ENCODE data around the gene BPNT1. TPM values are rescaled to one million over a fixed set of nuclear protein-coding genes. Genes with fewer than 3 reads are reported as not detected.
"Not testable (repeated sequence)": the region's sequence is repeated elsewhere in the genome, so short reads cannot be mapped to it uniquely, and the experiment has no call there.

The BPNT1 gene
- total RNA-seq, 1 donor from 2014 or later = 19.7 TPM

DNA sequence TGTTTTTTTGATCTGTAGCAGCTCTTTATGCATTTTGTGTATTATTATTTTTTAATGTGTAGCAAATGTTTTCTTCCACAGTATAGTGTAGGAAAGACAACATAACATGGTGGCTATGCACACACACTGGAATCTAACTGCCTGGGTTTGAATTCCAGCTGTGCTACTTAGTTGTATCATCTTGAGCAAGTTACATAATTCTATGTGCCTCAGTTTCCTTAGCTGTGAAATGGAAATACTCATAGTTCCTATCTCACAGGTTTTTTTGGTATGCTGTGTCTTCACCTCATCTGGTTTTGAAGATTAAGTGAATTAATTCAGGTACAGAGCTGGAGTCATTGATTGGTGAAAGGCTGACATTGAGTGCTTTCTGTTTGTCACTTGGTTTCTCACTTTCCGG lies 3.1 kb upstream of the BPNT1 start:
- intact Hi-C loops (cut with micrococcal nuclease) = no loop called here
- H3K36me3 ChIP-seq = peaks cover 20% of the 10 kb centered on the region
- TF ChIP-seq, protein P1, sequence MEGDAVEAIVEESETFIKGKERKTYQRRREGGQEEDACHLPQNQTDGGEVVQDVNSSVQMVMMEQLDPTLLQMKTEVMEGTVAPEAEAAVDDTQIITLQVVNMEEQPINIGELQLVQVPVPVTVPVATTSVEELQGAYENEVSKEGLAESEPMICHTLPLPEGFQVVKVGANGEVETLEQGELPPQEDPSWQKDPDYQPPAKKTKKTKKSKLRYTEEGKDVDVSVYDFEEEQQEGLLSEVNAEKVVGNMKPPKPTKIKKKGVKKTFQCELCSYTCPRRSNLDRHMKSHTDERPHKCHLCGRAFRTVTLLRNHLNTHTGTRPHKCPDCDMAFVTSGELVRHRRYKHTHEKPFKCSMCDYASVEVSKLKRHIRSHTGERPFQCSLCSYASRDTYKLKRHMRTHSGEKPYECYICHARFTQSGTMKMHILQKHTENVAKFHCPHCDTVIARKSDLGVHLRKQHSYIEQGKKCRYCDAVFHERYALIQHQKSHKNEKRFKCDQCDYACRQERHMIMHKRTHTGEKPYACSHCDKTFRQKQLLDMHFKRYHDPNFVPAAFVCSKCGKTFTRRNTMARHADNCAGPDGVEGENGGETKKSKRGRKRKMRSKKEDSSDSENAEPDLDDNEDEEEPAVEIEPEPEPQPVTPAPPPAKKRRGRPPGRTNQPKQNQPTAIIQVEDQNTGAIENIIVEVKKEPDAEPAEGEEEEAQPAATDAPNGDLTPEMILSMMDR (IDR thresholded peaks at IDR 0.05; ENCODE audit: borderline replicate concordance) = no peak

DNA sequence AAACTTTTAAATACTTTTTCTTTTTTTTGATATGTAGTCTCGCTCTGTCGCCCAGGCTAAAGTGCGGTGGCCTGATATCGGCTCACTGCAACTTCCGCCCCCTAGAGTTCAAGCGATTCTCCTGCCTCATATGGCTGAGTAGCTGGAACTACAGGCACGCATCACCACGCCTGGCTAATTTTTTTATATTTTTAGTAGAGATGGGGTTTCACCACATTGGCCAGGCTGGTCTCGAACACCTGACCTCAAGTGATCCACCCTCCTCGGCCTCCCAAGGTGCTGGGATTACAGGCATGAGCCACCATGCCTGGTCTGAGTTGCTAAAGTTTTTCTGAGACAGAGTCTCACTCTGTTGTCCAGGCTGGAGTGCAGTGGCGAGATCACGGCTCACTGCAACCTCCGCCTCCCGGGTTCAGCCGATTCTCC lies 3.3 kb downstream of the BPNT1 start:
- H3K4me3 ChIP-seq; H3K9me3 ChIP-seq (replicated peaks); H3K27me3 ChIP-seq (ENCODE audit: low read depth); DNase-seq; H3K27ac ChIP-seq (replicated peaks); intact Hi-C loops (cut with micrococcal nuclease); H3K36me3 ChIP-seq: not testable (repeated sequence)
- peaks cover 18% of the 10 kb centered on the region for H3K4me1 ChIP-seq

More for the DNA sequence above, 3.1 kb upstream of the BPNT1 start:
- H3K27ac ChIP-seq (replicated peaks) = no peak overlapping the region
- H3K4me1 ChIP-seq = peaks cover 45% of the 10 kb centered on the region
- no peak for DNase-seq
- no peak overlapping the region for H3K4me3 ChIP-seq
- H3K9me3 ChIP-seq (replicated peaks) = no peaks in the 10 kb centered on the region
- H3K27me3 ChIP-seq (ENCODE audit: low read depth) = no peaks in the 10 kb centered on the region

DNA sequence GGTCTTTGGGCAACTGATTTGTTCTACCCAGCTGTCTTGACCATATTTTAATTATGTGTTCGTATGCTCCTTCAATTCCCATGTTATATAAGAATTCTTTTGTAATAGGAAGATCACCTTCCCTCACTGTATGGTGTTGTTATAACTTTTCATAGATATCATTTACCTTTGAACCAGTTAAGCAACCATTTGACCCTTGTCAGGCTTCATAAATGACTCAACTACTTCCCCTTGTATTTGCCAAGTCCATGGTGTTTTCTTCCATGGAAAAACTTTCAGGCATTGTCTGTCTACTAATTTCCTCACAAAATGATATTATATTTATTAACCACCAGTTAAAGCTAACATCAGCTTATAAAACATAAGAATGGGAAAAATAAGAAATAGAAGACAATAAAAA lies 5.1 kb downstream of the BPNT1 start:
- TF ChIP-seq, protein P1 (IDR thresholded peaks at IDR 0.05; ENCODE audit: borderline replicate concordance) = no peak
- no peak for DNase-seq
- H3K36me3 ChIP-seq = peaks cover 2% of the 10 kb centered on the region
- no peak overlapping the region for H3K27ac ChIP-seq (replicated peaks)
- no peak overlapping the region for H3K4me3 ChIP-seq
- H3K9me3 ChIP-seq (replicated peaks) = no peaks in the 10 kb centered on the region
- peaks cover 10% of the 10 kb centered on the region for H3K4me1 ChIP-seq
- no peaks in the 10 kb centered on the region for H3K27me3 ChIP-seq (ENCODE audit: low read depth)
- intact Hi-C loops (cut with micrococcal nuclease) = no loop called here

DNA sequence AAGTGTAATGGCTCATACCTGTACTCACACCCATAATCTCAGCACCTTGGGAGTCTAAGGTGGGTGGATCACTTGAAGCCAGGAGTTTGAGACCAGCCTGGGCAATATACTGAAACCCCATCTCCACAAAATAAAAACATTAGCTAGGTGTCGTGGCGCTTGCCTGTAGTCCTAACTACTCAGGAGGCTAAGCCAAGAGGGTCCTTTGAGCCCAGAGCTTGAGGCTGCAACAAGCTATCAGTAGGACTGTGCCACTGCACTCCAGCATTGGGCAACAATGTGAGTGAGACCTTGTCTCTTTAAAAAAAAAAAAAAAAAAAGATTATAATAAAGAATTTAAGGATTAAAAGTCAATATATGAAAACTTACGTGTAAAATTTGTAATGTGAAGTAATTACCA lies 11.7 kb downstream of the BPNT1 start:
- TF ChIP-seq, protein P1 (IDR thresholded peaks at IDR 0.05; ENCODE audit: borderline replicate concordance) = no peak
- no peaks in the 10 kb centered on the region for H3K9me3 ChIP-seq (replicated peaks)
- H3K27me3 ChIP-seq (ENCODE audit: low read depth) = no peaks in the 10 kb centered on the region
- DNase-seq = no peak
- no peaks in the 10 kb centered on the region for H3K4me1 ChIP-seq
- intact Hi-C loops (cut with micrococcal nuclease) = no loop called here
- H3K27ac ChIP-seq (replicated peaks) = no peak overlapping the region
- no peak overlapping the region for H3K4me3 ChIP-seq
- H3K36me3 ChIP-seq = peaks cover 29% of the 10 kb centered on the region

DNA sequence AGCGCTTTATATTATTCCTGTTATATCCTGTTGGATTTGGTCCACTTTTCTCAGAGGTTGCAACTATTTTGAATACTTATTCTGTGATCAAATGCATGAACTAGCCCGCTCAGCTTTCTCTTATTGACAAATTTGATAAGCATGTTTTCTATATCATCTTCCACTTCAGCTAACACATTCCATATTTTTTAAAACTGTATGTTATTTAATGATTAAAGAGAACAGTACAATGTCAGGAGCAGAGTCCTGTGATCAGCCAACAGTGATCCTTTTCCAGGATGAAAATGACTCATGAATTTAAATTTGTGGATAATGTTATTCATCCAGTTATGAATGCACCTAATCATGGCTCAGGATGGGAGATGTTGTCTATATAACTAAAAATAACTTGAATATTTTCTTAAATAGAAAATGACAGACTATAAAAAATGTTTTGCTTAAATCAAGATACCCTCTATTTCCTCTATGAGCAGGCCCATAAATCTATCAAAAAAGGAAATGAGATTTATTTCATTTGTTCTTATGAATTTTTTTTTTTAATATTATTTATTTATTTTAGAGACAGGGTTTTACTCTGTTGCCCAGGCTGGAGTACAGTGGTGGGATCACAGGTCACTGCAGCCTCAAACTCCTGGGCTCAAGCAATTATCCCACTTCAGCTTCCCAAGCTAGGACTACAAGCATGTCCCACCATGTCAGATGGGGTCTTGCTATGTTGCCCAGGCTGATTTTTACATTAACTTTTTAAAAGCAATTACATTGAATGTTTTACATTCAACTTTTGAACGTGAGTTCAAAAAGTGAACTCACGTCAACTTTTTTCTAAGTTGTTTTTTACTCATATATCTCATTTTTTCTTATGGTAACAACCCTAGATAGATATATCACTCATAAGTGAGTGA lies 12.5 kb downstream of the BPNT1 start:
- no peak overlapping the region for H3K27ac ChIP-seq (replicated peaks)
- intact Hi-C loops (cut with micrococcal nuclease) = no loop called here
- H3K4me3 ChIP-seq = no peak overlapping the region
- H3K9me3 ChIP-seq (replicated peaks) = no peaks in the 10 kb centered on the region
- no peaks in the 10 kb centered on the region for H3K27me3 ChIP-seq (ENCODE audit: low read depth)
- H3K4me1 ChIP-seq = no peaks in the 10 kb centered on the region
- TF ChIP-seq, protein P1 (IDR thresholded peaks at IDR 0.05; ENCODE audit: borderline replicate concordance) = no peak
- peaks cover 37% of the 10 kb centered on the region for H3K36me3 ChIP-seq
- no peak for DNase-seq

Data from left ventricle myocardium inferior (tissue), 1 donor.